GM13977 (cell line): ENCODE measurements around the gene HNF1B.

Experiments
- DNase-seq: peaks from one replicate; pipeline ENCODE4 v3.0.0; 2012; ENCODE audit warnings: low spot score
- in situ Hi-C: fragments of 300-500 bp; cut with MboI; formaldehyde crosslinking; loops from one replicate; pipeline ENCODE4 v1.12.0; 2022; ENCODE audit warnings: low sequenced_read_pairs, low pct_unique_long_range_greater_than_20kb, mixed read lengths, inconsistent platforms; ENCODE audit not compliant: unreplicated experiment
- TF ChIP-seq, protein P1 (sequence below): IDR thresholded peaks from 2 replicates; pipeline ENCODE4 v1.5.1; 2012; ENCODE audit warnings: mild to moderate bottlenecking, control low read depth; ENCODE audit not compliant: insufficient read depth; ENCODE audit errors: extremely low read depth, missing control alignments

Gene HNF1B

GRCh38 chr17:37762666-37763065 lies 17.8 kb upstream of the HNF1B start:
- TF ChIP-seq, protein P1, sequence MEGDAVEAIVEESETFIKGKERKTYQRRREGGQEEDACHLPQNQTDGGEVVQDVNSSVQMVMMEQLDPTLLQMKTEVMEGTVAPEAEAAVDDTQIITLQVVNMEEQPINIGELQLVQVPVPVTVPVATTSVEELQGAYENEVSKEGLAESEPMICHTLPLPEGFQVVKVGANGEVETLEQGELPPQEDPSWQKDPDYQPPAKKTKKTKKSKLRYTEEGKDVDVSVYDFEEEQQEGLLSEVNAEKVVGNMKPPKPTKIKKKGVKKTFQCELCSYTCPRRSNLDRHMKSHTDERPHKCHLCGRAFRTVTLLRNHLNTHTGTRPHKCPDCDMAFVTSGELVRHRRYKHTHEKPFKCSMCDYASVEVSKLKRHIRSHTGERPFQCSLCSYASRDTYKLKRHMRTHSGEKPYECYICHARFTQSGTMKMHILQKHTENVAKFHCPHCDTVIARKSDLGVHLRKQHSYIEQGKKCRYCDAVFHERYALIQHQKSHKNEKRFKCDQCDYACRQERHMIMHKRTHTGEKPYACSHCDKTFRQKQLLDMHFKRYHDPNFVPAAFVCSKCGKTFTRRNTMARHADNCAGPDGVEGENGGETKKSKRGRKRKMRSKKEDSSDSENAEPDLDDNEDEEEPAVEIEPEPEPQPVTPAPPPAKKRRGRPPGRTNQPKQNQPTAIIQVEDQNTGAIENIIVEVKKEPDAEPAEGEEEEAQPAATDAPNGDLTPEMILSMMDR, result no peak
- in situ Hi-C loops, result no loop called here
- DNase-seq, result no peak

- DNase-seq, result no peak
- in situ Hi-C loops, result no loop called here
- TF ChIP-seq, protein P1, result no peak
These were observed 17.1 kb upstream of the HNF1B start for GRCh38 chr17:37761961-37762360.

GRCh38 chr17:37761059-37761458 lies 16.2 kb upstream of the HNF1B start:
- in situ Hi-C loops, result no loop called here
- DNase-seq, result no peak
- TF ChIP-seq, protein P1, result no peak

GRCh38 chr17:37759014-37759637 lies 14.3 kb upstream of the HNF1B start:
- no peak for DNase-seq
- TF ChIP-seq, protein P1, result no peak
- in situ Hi-C loops, result no loop called here

DNA sequence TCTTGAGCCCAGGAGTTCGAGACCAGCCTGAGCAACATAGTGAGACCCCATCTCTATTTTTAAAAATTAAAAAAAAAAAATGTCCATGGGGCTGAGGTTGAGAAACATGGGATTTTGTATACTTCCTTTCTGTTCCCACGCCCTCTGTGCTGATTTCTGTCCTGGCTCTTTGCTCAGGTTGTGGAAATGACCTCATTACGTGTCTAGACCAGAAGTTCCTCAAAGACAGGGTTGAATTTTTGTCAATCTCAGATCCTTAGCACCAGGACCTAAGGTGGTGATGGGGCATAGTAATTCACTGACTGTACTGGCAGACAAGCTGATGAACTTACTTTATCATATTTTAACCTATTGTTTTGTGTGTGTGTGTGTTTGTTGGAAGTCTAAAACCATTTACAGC lies 11.2 kb upstream of the HNF1B start:
- TF ChIP-seq, protein P1, result no peak
- DNase-seq, result no peak
- in situ Hi-C loops, result no loop called here

DNA sequence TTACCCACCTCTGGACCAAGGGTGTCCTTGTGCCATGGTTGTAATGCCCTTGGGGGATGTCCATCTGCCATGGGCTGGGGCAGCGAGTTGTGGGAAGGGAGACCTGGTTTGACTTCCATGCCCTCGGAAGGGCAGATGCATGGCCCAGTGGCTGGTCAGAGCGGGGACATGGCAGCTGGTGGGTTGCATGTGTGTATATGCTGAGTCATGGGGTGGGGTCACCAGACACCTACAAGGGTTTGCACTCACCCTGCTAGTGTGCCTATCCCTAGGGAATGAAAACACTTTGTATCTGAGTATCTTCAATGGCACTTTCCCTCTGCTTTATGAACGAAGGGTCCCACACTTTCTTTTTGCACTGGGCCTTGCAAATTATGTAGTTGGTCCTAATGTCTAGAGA lies 10.6 kb upstream of the HNF1B start:
- TF ChIP-seq, protein P1, result no peak
- DNase-seq, result no peak
- in situ Hi-C loops, result no loop called here
